CD4-positive, alpha-beta T cell treated with Interleukin-6 at 100 ng/mL for 8 hours (primary cell): ENCODE data around the gene PPP1R14C.

Source experiments
- DNase-seq: peaks from one replicate; pipeline ENCODE4 v3.0.0-alpha.2; 2020; ENCODE audit warnings: mixed read lengths, low spot score

The PPP1R14C gene

GRCh38 chr6:150296890-150297289, 154.0 kb downstream of the PPP1R14C start:
- no peak for DNase-seq

- no peak for DNase-seq
These were observed 154.6 kb downstream of the PPP1R14C start for GRCh38 chr6:150297327-150298029.

GRCh38 chr6:150298030-150298380, 155.2 kb downstream of the PPP1R14C start:
- no peak for DNase-seq

- no peak for DNase-seq
These were observed 155.8 kb downstream of the PPP1R14C start for GRCh38 chr6:150298676-150299075.
